Smooth muscle cell (in vitro differentiated cells): ENCODE measurements around the gene LBH. TPM values are rescaled to one million over a fixed set of nuclear protein-coding genes. Genes with fewer than 3 reads are reported as not detected.
A peak's percentile ranks its signal among the peaks of the same experiment; 100 is the strongest.

Source experiments
- DNase-seq: peaks from one replicate; lab custom pipeline; 2025; ENCODE audit not compliant: unreplicated experiment; lab: John Stamatoyannopoulos, UW
- H2AFZ ChIP-seq: fragments of 200-600 bp; sonication (generic); 2 replicates; pipeline ENCODE4 v1.6.0; 2016; ENCODE audit warnings: antibody characterized with exemption, low read depth, mild to moderate bottlenecking
- H3F3A ChIP-seq: fragments of 200-600 bp; sonication (generic); 2 replicates; pipeline ENCODE4 v1.6.0; 2017; ENCODE audit warnings: antibody characterized with exemption, low read depth
- H3K27ac ChIP-seq: fragments of 200-600 bp; sonication (generic); 2 replicates; pipeline ENCODE4 v1.5.1; 2016; ENCODE audit warnings: low read depth, mild to moderate bottlenecking
- H3K27me3 ChIP-seq: fragments of 200-600 bp; sonication (generic); 2 replicates; pipeline ENCODE4 v1.6.1; 2016; ENCODE audit warnings: low read depth, mild to moderate bottlenecking
- H3K36me3 ChIP-seq: fragments of 200-600 bp; sonication (generic); 2 replicates; pipeline ENCODE4 v1.5.1; 2016; ENCODE audit warnings: low read depth
- H3K4me1 ChIP-seq: fragments of 200-600 bp; sonication (generic); 2 replicates; pipeline ENCODE4 v1.5.1; 2016; ENCODE audit warnings: low read depth
- H3K4me2 ChIP-seq: fragments of 200-600 bp; sonication (generic); 2 replicates; pipeline ENCODE4 v1.6.0; 2016; ENCODE audit warnings: mild to moderate bottlenecking
- H3K4me3 ChIP-seq: fragments of 200-600 bp; sonication (generic); 2 replicates; pipeline ENCODE4 v1.5.1; 2016; ENCODE audit warnings: mild to moderate bottlenecking
- H3K79me2 ChIP-seq: fragments of 200-600 bp; sonication (generic); 2 replicates; pipeline ENCODE4 v1.6.0; 2016; ENCODE audit warnings: low read depth, mild to moderate bottlenecking
- H3K9ac ChIP-seq: fragments of 200-600 bp; sonication (generic); 2 replicates; pipeline ENCODE4 v1.6.0; 2016; ENCODE audit warnings: low read depth
- H3K9me3 ChIP-seq: fragments of 200-600 bp; sonication (generic); replicated peaks from 2 replicates; pipeline ENCODE4 v1.5.1; 2016; ENCODE audit warnings: low read depth
- H4K20me1 ChIP-seq: fragments of 200-600 bp; sonication (generic); 2 replicates; pipeline ENCODE4 v1.6.0; 2016; ENCODE audit warnings: low read depth
- CTCF ChIP-seq: fragments of 200-600 bp; sonication (generic); IDR thresholded peaks from 2 replicates; pipeline ENCODE4 v1.5.1; 2017; ENCODE audit warnings: borderline replicate concordance, mild to moderate bottlenecking, antibody characterized with exemption; ENCODE audit not compliant: insufficient read depth, poor library complexity, severe bottlenecking
- WGBS: methylation state at CpG from one replicate; pipeline ENCODE4 v1.1.7; 2016; ENCODE audit warnings: low lambda C conversion rate; 5-methylcytosine and 5-hydroxymethylcytosine counted together
- polyA plus RNA-seq: library from polyadenylated mRNA; unstranded; fragments of >200 nt; fragmentation: Nextera tagmentation; extraction: Ambion mirVana; gene quantifications from 2 replicates; pipeline ENCODE4 v1.2.1, GENCODE V29; 2016
- total RNA-seq: library from RNA; depleted of rRNA; stranded (reverse); fragments of >200 nt; gene quantifications from 2 replicates; pipeline ENCODE4 v1.2.3, GENCODE V29; 2014

Gene LBH
- total and polyA plus RNA-seq, 2 experiments from 2014 or later = 31.0 to 35.2 TPM

GRCh38 chr2:30237966-30238800, 6.8 kb downstream of the LBH start:
- no peak overlapping the region for H3K9ac ChIP-seq
- WGBS = 94% methylated on average over 13 of the region's 13 CpGs
- no peak overlapping the region for H2AFZ ChIP-seq
- H3K4me1 ChIP-seq = peaks cover 12% of the 10 kb centered on the region
- peaks cover 71% of the 10 kb centered on the region for H3K79me2 ChIP-seq
- no peak overlapping the region for H3K27ac ChIP-seq
- H3F3A ChIP-seq = peaks cover 5% of the 10 kb centered on the region
- peaks cover 99% of the 10 kb centered on the region for H4K20me1 ChIP-seq
- H3K4me2 ChIP-seq = no peak overlapping the region
- DNase-seq = no peak
- H3K27me3 ChIP-seq = no peaks in the 10 kb centered on the region
- no peaks in the 10 kb centered on the region for H3K9me3 ChIP-seq
- no peak for TF ChIP-seq CTCF
- H3K4me3 ChIP-seq = no peak overlapping the region
- peaks cover 6% of the 10 kb centered on the region for H3K36me3 ChIP-seq

- H2AFZ ChIP-seq = no peak overlapping the region
- peaks cover 76% of the 10 kb centered on the region for H3K79me2 ChIP-seq
- H3K9me3 ChIP-seq = no peaks in the 10 kb centered on the region
- peak; percentile 82 for TF ChIP-seq CTCF
- H3K27ac ChIP-seq = no peak overlapping the region
- 75% methylated on average over 11 of the region's 11 CpGs for WGBS
- DNase-seq = no peak
- H3K36me3 ChIP-seq = peaks cover 6% of the 10 kb centered on the region
- H3K4me1 ChIP-seq = no peaks in the 10 kb centered on the region
- H3K4me3 ChIP-seq = no peak overlapping the region
- peaks cover 5% of the 10 kb centered on the region for H3F3A ChIP-seq
- no peak overlapping the region for H3K4me2 ChIP-seq
- no peak overlapping the region for H3K9ac ChIP-seq
- peaks cover 98% of the 10 kb centered on the region for H4K20me1 ChIP-seq
- H3K27me3 ChIP-seq = no peaks in the 10 kb centered on the region
These were observed 8.1 kb downstream of the LBH start for GRCh38 chr2:30239308-30239985.

DNA sequence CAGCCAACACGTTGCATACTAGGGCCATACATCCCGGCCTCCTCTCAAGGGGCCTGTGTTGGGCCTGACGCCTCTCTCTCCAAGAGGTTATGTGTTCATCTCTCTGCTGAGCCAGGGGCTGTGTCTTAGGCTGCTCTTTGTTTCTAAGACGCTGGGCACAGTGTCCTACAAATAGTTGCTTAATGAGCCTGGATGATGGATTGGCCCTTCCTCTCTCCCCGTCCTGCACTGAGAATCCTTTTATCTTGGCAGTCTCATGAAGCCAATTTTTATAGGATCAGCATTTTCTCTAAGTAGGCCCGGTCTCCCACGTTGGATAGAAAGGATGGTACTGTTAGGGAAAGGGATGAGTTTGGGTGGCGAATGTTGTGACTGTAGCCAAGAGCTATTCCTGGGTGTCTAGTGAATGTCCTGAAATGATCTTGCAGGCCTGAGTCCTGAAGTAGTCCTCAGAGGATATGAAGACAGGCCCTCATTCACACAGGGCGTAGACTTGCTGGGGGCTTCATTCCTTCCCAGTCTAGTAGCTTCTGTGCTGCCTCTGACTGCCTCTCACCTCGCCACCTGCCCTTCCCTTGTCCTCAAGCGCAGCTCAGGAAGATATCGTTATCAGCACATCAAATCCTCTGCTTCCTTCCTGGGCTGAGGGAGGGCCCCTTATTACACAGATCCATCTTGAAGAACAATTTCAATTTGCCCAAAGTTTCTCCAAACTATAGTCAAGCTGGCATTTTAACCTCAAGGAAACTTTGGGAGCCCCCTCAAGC, 8.8 kb downstream of the LBH start:
- peaks cover 76% of the 10 kb centered on the region for H3K79me2 ChIP-seq
- no peak overlapping the region for H3K4me3 ChIP-seq
- TF ChIP-seq CTCF = no peak
- peaks cover 6% of the 10 kb centered on the region for H3K36me3 ChIP-seq
- WGBS = 72% methylated on average over 12 of the region's 12 CpGs
- DNase-seq = no peak
- peaks cover 97% of the 10 kb centered on the region for H4K20me1 ChIP-seq
- H3K4me2 ChIP-seq = no peak overlapping the region
- no peak overlapping the region for H3K9ac ChIP-seq
- H3K4me1 ChIP-seq = no peaks in the 10 kb centered on the region
- peaks cover 5% of the 10 kb centered on the region for H3F3A ChIP-seq
- H3K9me3 ChIP-seq = no peaks in the 10 kb centered on the region
- H2AFZ ChIP-seq = no peak overlapping the region
- H3K27ac ChIP-seq = no peak overlapping the region
- no peaks in the 10 kb centered on the region for H3K27me3 ChIP-seq
